T-cell (primary cell): ENCODE results near the gene PDE8B. TPM values are rescaled to one million over a fixed set of nuclear protein-coding genes. Genes with fewer than 3 reads are reported as not detected.

ENCODE experiments used
- ATAC-seq, 4 experiments: fragments of 200-7000 bp in 3 of 4; fragments of 150-1000 bp in 1 of 4; cut with Tn5 transposase; replicated peaks in 1 of 4; 1 replicate in 3 of 4; 2 replicates in 1 of 4; pipeline ENCODE4 v1.10.0; 2021; ENCODE audit warnings: moderate library complexity in 3 of 4, mild to moderate bottlenecking in 2 of 4, moderate number of reproducible peaks in 1 of 4
- CTCF ChIA-PET, 2 donors: fragments of 300-600 bp; sonication (Branson Sonifier 250); formaldehyde crosslinking; loops; one replicate each; lab custom pipeline; 2022; ENCODE audit warnings: antibody characterized with exemption in 2 of 2; lab: Charles Lee
- POLR2A ChIA-PET, 2 donors: fragments of 300-600 bp; sonication (Branson Sonifier 250); formaldehyde crosslinking; loops; one replicate each; lab custom pipeline; 2022; ENCODE audit warnings: antibody characterized with exemption in 2 of 2; lab: Charles Lee
- DNase-seq, 35 experiments: peaks; one replicate each; pipeline versions ENCODE4 v3.0.0 to v3.0.0-alpha.2; 2013 to 2023
- H3K27ac ChIP-seq: one replicate; pipeline ENCODE4 v1.5.1; 2013; ENCODE audit warnings: low read length
- H3K27me3 ChIP-seq, 2 experiments: replicated peaks in 1 of 2; 1 replicate in 1 of 2; 2 replicates in 1 of 2; pipeline versions ENCODE4 v1.6.1 to v1.7.0; 2013; ENCODE audit warnings: low read length in 1 of 2, mixed read lengths in 1 of 2; ENCODE audit not compliant: control insufficient read depth in 2 of 2, insufficient read depth in 2 of 2; ENCODE audit errors: extremely low read depth in 1 of 2
- H3K36me3 ChIP-seq, 2 donors: 1 replicate in 1 of 2; 2 replicates in 1 of 2; pipeline versions ENCODE4 v1.6.1 to v1.7.0; 2013; ENCODE audit warnings: low read length in 1 of 2; ENCODE audit not compliant: control insufficient read depth in 2 of 2, insufficient read depth in 1 of 2; ENCODE audit errors: extremely low read depth in 1 of 2
- H3K4me1 ChIP-seq, 2 experiments: 1 replicate in 1 of 2; 2 replicates in 1 of 2; pipeline versions ENCODE4 v1.6.1 to v1.7.0; 2013; ENCODE audit warnings: low read length in 2 of 2, mixed read lengths in 1 of 2; ENCODE audit not compliant: insufficient read depth in 2 of 2, control insufficient read depth in 1 of 2; ENCODE audit errors: extremely low read depth in 1 of 2
- H3K4me3 ChIP-seq, 2 donors: 1 replicate in 1 of 2; 2 replicates in 1 of 2; pipeline versions ENCODE4 v1.5.1 to v1.7.0; 2013; ENCODE audit warnings: mild to moderate bottlenecking in 2 of 2, low read length in 1 of 2, moderate library complexity in 1 of 2; ENCODE audit not compliant: control insufficient read depth in 1 of 2; ENCODE audit errors: extremely low read depth in 1 of 2
- H3K9me3 ChIP-seq: 2 replicates; pipeline ENCODE4 v1.7.0; 2013
- H3K27ac Mint-ChIP-seq, 2 donors: one replicate each; pipeline ENCODE4 v1.8.0; 2020 to 2021; ENCODE audit warnings: mild to moderate bottlenecking in 2 of 2, mixed read lengths in 2 of 2
- H3K27me3 Mint-ChIP-seq, 2 donors: one replicate each; pipeline ENCODE4 v1.8.0; 2021 to 2022; ENCODE audit warnings: mixed read lengths in 2 of 2
- H3K36me3 Mint-ChIP-seq: one replicate; pipeline ENCODE4 v1.8.0; 2021; ENCODE audit warnings: mixed read lengths
- H3K4me1 Mint-ChIP-seq, 3 donors: one replicate each; pipeline ENCODE4 v1.8.0; 2020 to 2022; ENCODE audit warnings: mixed read lengths in 3 of 3, mild to moderate bottlenecking in 1 of 3
- H3K4me3 Mint-ChIP-seq, 3 donors: one replicate each; pipeline ENCODE4 v1.8.0; 2020 to 2022; ENCODE audit warnings: mild to moderate bottlenecking in 3 of 3, mixed read lengths in 3 of 3, moderate library complexity in 3 of 3
- H3K9me3 Mint-ChIP-seq, 3 donors: one replicate each; pipeline ENCODE4 v1.8.0; 2020 to 2022; ENCODE audit warnings: mixed read lengths in 3 of 3
- WGBS: methylation state at CpG from one replicate; pipeline ENCODE4 v1.1.5; 2013; ENCODE audit warnings: missing lambda C conversion rate; ENCODE audit not compliant: insufficient coverage; 5-methylcytosine and 5-hydroxymethylcytosine counted together
- total RNA-seq, 35 experiments: library from RNA in 6 of 35; stranded (reverse) in 6 of 35; fragments of 120-200 nt in 1 of 35; gene quantifications; one replicate each; pipeline versions ENCODE4 v1.2.1 to v1.2.4 and lab custom pipeline; 2013 to 2026

The PDE8B gene
- total RNA-seq, 5 donors from 2014 or later (not counting 1 experiment from before 2014, with no cell fraction given) = 0.15 to 0.66 (median 0.23) TPM; not detected in 2

GRCh38 chr5:77353251-77353650 is 142.8 kb downstream of the PDE8B start:
- Mint-ChIP-seq H3K36me3 (no peaks in the 10 kb centered on the region), H3K27ac (no peak overlapping the region), H3K9me3 (no peaks in the 10 kb centered on the region), H3K27me3 (no peaks in the 10 kb centered on the region), H3K4me3 (no peak overlapping the region), H3K4me1 (peaks cover 0 to 5% (median 0%) of the 10 kb centered on the region in 3 donors)
- WGBS = no CpG with 5 or more reads among the region's 4 CpGs
- no peaks in the 10 kb centered on the region for H3K36me3 ChIP-seq
- no peak overlapping the region for H3K27ac ChIP-seq
- no peak for ATAC-seq
- no peaks in the 10 kb centered on the region for H3K9me3 ChIP-seq
- ChIA-PET POLR2A (interaction anchor here in 1 of 2 donors (0.5 kb wide), 1 partner anchor 86 kb away, joined by 4 read pairs; no protein-coding TSS in a partner anchor), CTCF (interaction anchor here (0.6 to 1.0 kb wide), 2 partner anchors 10 kb away, joined by 3 to 6 read pairs; no protein-coding TSS in a partner anchor)
- H3K4me3 ChIP-seq = no peak overlapping the region
- H3K27me3 ChIP-seq = no peaks in the 10 kb centered on the region
- no peaks in the 10 kb centered on the region for H3K4me1 ChIP-seq
- no peak for DNase-seq

GRCh38 chr5:77354454-77354853 is 144.0 kb downstream of the PDE8B start:
- H3K4me1 Mint-ChIP-seq = peaks cover 0 to 5% (median 0%) of the 10 kb centered on the region in 3 donors
- Histone ChIP-seq H3K9me3 (no peaks in the 10 kb centered on the region), H3K36me3 (no peaks in the 10 kb centered on the region), H3K27ac (no peak overlapping the region), H3K27me3 (no peaks in the 10 kb centered on the region), H3K4me3 (no peak overlapping the region), H3K4me1 (no peaks in the 10 kb centered on the region)
- H3K27ac Mint-ChIP-seq = no peak overlapping the region
- 84% methylated on average over 2 of the region's 2 CpGs for WGBS
- H3K4me3 Mint-ChIP-seq = no peak overlapping the region
- H3K27me3 Mint-ChIP-seq = no peaks in the 10 kb centered on the region
- ChIA-PET POLR2A (no interaction called here), CTCF (interaction anchor here in 1 of 2 donors (0.5 kb wide), 1 partner anchor 1740 kb away, joined by 3 read pairs; no protein-coding TSS in a partner anchor)
- no peak for ATAC-seq
- DNase-seq = no peak
- no peaks in the 10 kb centered on the region for H3K36me3 Mint-ChIP-seq
- H3K9me3 Mint-ChIP-seq = no peaks in the 10 kb centered on the region

DNA sequence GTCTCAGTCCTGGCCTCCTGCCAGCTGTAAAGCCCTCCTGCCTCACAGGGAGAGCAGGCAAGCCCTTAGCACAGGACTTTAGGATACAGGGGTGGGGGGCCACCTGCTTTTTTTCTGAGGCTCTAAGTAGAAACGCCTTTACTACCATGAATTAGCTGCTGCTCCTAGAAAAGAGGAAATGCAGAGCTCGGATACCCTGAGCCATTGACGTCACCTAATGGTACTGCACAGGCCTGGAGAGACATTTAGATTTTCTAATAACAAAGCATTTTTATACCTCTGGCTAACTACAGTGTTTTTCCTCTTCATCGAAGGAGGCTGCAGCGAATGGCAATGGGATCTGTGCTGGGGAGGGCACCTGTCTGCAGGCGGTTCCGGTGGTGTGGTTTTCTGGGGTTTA is 144.6 kb downstream of the PDE8B start:
- Histone ChIP-seq H3K36me3 (no peaks in the 10 kb centered on the region), H3K27ac (no peak overlapping the region), H3K27me3 (no peaks in the 10 kb centered on the region), H3K4me1 (no peaks in the 10 kb centered on the region), H3K9me3 (no peaks in the 10 kb centered on the region), H3K4me3 (no peak overlapping the region)
- peaks cover 0 to 5% (median 0%) of the 10 kb centered on the region in 3 donors for H3K4me1 Mint-ChIP-seq
- CTCF ChIA-PET = interaction anchor here in 1 of 2 donors (0.6 kb wide), 1 partner anchor 210 kb away, joined by 3 read pairs; no protein-coding TSS in a partner anchor
- H3K9me3 Mint-ChIP-seq = no peaks in the 10 kb centered on the region
- DNase-seq = no peak
- WGBS = 94% methylated on average over 4 of the region's 7 CpGs
- POLR2A ChIA-PET = no interaction called here
- H3K27ac Mint-ChIP-seq = no peak overlapping the region
- H3K27me3 Mint-ChIP-seq = no peaks in the 10 kb centered on the region
- no peak for ATAC-seq
- no peaks in the 10 kb centered on the region for H3K36me3 Mint-ChIP-seq
- no peak overlapping the region for H3K4me3 Mint-ChIP-seq

- peaks cover 0 to 5% (median 0%) of the 10 kb centered on the region in 3 donors for H3K4me1 Mint-ChIP-seq
Measured at GRCh38 chr5:77355751-77356150, 145.3 kb downstream of the PDE8B start.

DNA sequence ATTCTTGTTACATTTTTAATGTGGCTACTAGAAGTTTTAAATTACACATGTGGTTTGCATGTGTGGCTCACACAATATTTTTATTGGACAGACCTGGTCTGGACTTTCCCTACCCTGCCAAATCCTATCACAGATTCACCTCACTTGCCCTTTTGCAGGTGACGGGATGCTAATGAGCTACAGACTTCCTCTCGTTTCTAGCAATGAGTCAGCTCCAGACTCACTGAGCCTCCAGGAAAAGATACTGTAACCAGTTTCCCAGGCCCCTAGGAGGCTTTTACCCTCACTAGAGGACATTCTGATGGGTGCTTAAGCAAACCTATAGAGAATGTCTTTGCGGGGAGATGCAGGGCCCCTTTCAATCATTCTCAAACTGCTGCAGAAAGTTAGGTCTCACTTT is 146.3 kb downstream of the PDE8B start:
- Histone ChIP-seq H3K4me1 (no peaks in the 10 kb centered on the region), H3K36me3 (no peaks in the 10 kb centered on the region), H3K27me3 (no peaks in the 10 kb centered on the region), H3K4me3 (no peak overlapping the region), H3K27ac (no peak overlapping the region), H3K9me3 (no peaks in the 10 kb centered on the region)
- WGBS = 17% methylated on average over 1 of the region's 3 CpGs
- peak in 1 of 35 experiments; percentile 5 for DNase-seq
- ChIA-PET CTCF (no interaction called here), POLR2A (no interaction called here)
- Mint-ChIP-seq H3K27me3 (no peaks in the 10 kb centered on the region), H3K4me1 (peaks cover 0 to 5% (median 0%) of the 10 kb centered on the region in 3 donors), H3K36me3 (no peaks in the 10 kb centered on the region), H3K9me3 (no peaks in the 10 kb centered on the region), H3K4me3 (no peak overlapping the region), H3K27ac (no peak overlapping the region)
- no peak for ATAC-seq

More at GRCh38 chr5:77355751-77356150, 145.3 kb downstream of the PDE8B start:
- Mint-ChIP-seq H3K4me3 (no peak overlapping the region), H3K9me3 (no peaks in the 10 kb centered on the region), H3K27ac (no peak overlapping the region), H3K27me3 (no peaks in the 10 kb centered on the region), H3K36me3 (no peaks in the 10 kb centered on the region)
- ATAC-seq (no peak), DNase-seq (no peak)
- Histone ChIP-seq H3K9me3 (no peaks in the 10 kb centered on the region), H3K27ac (no peak overlapping the region), H3K27me3 (no peaks in the 10 kb centered on the region), H3K4me3 (no peak overlapping the region), H3K36me3 (no peaks in the 10 kb centered on the region), H3K4me1 (no peaks in the 10 kb centered on the region)
- POLR2A ChIA-PET = no interaction called here
- CTCF ChIA-PET = no interaction called here

DNA sequence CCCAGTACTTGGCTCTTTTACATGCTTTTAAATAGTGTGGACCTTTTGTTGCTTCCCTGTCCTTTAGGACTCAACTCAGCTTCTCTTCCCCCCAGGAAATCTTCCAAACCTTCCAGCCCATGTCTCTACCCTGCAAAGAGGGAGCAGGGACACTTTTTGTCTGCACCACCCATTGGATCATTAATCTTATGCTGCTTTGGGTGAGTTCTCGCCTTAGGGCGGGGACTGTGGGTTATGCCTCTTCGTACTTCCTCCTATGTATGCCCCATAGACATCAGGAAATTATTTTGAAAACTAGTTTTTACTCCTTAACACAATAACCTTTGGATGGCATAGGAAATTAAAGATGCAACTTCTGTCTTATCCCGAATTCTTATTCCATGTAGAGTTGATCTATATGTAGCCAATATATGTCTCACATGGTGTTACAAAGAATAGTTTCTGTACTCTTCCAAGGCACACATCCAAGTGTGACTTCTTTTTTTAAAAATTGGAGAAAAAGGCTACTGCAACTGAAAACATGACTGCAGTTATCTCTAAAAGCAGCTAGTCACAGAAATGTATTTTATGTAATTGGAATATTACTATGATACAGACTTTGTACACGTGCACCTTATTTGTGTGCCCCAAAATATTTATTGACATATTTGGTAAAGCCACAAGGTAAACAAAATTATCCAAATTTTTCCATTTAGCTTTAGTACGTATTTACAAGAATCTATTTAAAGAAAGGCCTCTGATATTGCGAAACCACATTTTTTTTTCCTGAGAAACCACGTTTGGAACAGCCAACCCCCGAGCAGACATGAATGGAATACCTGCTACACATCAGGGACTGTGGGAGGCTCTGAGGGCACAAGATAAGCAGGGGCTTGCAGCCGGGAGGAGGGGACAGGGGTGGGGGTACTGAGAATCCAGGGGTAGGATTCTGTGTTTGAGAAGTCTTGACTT is 148.1 kb downstream of the PDE8B start:
- no peak overlapping the region for H3K27ac Mint-ChIP-seq
- H3K36me3 Mint-ChIP-seq = no peaks in the 10 kb centered on the region
- H3K9me3 ChIP-seq = no peaks in the 10 kb centered on the region
- no peaks in the 10 kb centered on the region for H3K9me3 Mint-ChIP-seq
- H3K27me3 Mint-ChIP-seq = no peaks in the 10 kb centered on the region
- H3K4me1 Mint-ChIP-seq = peaks cover 0 to 5% (median 0%) of the 10 kb centered on the region in 3 donors
- H3K4me3 ChIP-seq = no peak overlapping the region
- H3K4me1 ChIP-seq = no peaks in the 10 kb centered on the region
- no peak overlapping the region for H3K4me3 Mint-ChIP-seq
- ChIA-PET CTCF (interaction anchor here in 1 of 2 donors (0.8 kb wide), 1 partner anchor 33 kb away, joined by 3 read pairs; no protein-coding TSS in a partner anchor), POLR2A (interaction anchor here in 1 of 2 donors (0.6 kb wide), 1 partner anchor 9 kb away, joined by 3 read pairs; no protein-coding TSS in a partner anchor)
- WGBS = 48% methylated on average over 5 of the region's 10 CpGs
- ATAC-seq = no peak
- no peak overlapping the region for H3K27ac ChIP-seq
- no peak for DNase-seq
- H3K36me3 ChIP-seq = no peaks in the 10 kb centered on the region
- no peaks in the 10 kb centered on the region for H3K27me3 ChIP-seq
